NCI-H2081 (cell line): ENCODE results near the gene UBL4B.
"Not testable (repeated sequence)": the region's sequence is repeated elsewhere in the genome, so short reads cannot be mapped to it uniquely, and the experiment has no call there.

Experiments
- DNase-seq, 2 experiments: peaks; one replicate each; lab custom pipeline; 2025; lab: John Stamatoyannopoulos, UW

Gene UBL4B, protein sequence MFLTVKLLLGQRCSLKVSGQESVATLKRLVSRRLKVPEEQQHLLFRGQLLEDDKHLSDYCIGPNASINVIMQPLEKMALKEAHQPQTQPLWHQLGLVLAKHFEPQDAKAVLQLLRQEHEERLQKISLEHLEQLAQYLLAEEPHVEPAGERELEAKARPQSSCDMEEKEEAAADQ

DNA sequence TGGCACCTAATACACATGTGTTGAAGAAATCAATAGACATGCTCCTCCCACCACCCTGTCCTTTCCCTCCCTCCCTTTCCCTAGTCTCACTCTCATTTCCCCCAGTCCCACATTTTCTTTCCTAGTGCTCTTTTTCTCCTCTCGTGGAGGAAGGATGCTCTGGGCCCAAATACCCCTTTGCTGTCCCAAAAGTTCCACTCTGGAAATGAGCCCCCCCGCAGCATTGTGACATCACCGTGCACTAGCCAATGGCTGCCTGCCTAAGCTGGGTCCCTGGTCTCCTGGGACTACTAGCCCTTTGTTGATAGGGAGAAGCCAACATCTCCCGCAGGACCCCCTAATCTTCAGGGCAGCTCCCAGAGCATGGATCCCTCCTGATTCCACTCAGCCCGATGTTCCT is at the start of gene UBL4B:
UBL4B (plus strand) TSS at position 301 of the 400 bp plus-strand sequence; CDS start at position 393, 92 bp downstream.
- no peak for DNase-seq

DNA sequence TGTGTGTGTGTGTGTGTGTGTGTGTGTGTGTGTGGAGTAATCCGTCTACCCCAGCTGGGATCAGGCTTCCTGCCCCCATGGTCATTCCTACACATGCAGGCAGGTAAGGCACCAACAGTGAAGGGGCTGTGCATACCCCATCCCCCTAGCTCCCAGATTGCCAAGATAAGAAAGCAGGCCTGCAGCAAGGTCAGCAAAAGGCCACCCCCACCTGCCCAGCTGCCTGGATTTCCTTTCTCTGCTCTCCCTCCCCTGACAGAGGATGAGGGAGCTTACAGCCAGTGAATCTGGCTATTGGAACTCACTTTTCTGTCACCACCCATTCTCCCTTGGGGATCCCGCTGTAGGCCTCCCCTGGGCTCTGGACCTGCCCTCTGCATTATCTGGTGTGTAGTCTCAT is 49.6 kb upstream of the UBL4B start:
- DNase-seq, result no peak

- no peak for DNase-seq
Measured at GRCh38 chr1:110063781-110064180, 48.5 kb upstream of the UBL4B start.

DNA sequence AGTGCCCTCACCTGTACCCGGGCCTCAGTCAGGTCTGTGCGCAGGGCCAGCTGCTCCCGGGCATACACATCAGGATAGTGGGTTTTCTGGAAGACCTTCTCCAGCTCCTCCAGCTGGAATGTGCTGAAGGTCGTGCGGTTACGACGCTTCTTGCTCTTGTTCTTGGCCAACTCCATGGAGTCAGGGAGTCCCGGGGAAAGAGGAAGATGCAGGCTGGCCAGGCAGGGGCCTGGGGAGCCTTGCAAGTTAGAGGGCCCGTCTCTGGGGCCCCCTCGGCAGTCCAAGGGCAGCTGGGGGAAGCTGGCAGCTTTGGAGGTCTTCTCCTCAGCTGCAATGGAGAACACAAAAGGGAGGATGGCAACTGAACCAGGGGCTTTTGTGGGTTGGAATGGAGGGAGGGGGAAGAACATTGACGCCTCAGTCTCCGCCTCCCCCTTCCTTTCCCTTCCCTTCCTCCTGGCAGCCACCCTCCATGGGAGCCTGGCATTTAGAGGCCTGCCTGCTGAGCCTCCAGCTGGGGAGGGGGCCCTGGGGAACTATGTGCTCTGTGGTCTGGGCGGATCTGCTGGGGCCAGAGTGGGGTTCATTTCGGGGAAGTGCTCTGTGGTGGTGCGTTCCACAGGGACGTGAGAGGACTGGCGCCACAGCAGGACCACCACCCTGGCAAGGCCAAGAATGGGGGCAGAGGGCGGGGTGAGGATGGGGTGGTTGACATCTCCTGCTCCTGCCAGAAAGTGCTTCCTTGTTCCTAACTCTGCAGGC is 47.5 kb upstream of the UBL4B start:
- DNase-seq, result no peak

- no peak for DNase-seq
Measured at GRCh38 chr1:110065841-110066240, 46.4 kb upstream of the UBL4B start.

- no peak for DNase-seq
Measured at GRCh38 chr1:110067479-110067892, 44.8 kb upstream of the UBL4B start.

- DNase-seq, result no peak
Measured at GRCh38 chr1:110067893-110068645, 44.2 kb upstream of the UBL4B start.

- no peak for DNase-seq
Measured at GRCh38 chr1:110068646-110069403, 43.4 kb upstream of the UBL4B start.

GRCh38 chr1:110069404-110070281 is 42.6 kb upstream of the UBL4B start:
- DNase-seq, result no peak

- DNase-seq, result no peak
Measured at GRCh38 chr1:110070282-110070669, 42.0 kb upstream of the UBL4B start.

- DNase-seq, result no peak
Measured at GRCh38 chr1:110070671-110071242, 41.5 kb upstream of the UBL4B start, which contains the start of gene ALX3. Gene ALX3, minus strand, starts transcription at chr1:110070672. Its CDS starts 60 bp downstream, at chr1:110070612.

GRCh38 chr1:110074166-110074565 is 38.1 kb upstream of the UBL4B start:
- no peak for DNase-seq

- no peak for DNase-seq
Measured at GRCh38 chr1:110076789-110077500, 35.3 kb upstream of the UBL4B start.

- DNase-seq, result not testable (repeated sequence)
Measured at GRCh38 chr1:110079995-110080394, 32.2 kb upstream of the UBL4B start.

- no peak for DNase-seq
Measured at GRCh38 chr1:110081061-110081460, 31.2 kb upstream of the UBL4B start.

DNA sequence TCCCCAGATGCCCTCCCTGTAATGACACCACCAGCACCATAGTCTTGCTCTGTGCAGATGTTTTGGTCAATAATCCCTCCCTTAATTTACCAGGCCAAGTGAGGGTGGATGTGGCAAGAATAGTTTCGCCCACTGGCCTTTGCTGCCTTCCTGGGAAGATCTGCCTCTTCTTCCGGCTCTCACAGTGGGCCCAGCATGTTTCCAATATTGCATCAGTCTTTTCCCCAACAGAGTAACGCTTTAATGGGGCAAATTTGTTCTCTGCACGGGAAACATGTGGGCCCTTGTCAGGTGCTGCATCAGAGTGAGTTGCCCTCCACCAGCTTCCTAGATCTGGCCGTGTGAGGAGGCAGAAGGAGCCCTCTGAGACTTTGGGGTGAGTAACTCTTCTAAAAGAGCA is 29.8 kb upstream of the UBL4B start:
- DNase-seq, result no peak

- no peak for DNase-seq
Measured at GRCh38 chr1:110083061-110083865, 29.0 kb upstream of the UBL4B start.

- no peak for DNase-seq
Measured at GRCh38 chr1:110083866-110084226, 28.4 kb upstream of the UBL4B start.
